T follicular helper cell (primary cell): ENCODE measurements around the gene GRM6.

Source experiments
- DNase-seq: peaks from one replicate; pipeline ENCODE4 v3.0.0-alpha.2; 2020; ENCODE audit warnings: low read depth
- total RNA-seq, 2 experiments: gene quantifications; one replicate each; lab custom pipeline; 2026; lab: John Stamatoyannopoulos, UW

Gene GRM6
- total RNA-seq = 0 reads per million in 2 experiments

GRCh38 chr5:178994580-178995340 lies at the start of gene GRM6:
Gene GRM6 (minus strand): TSS chr5:178995320. CDS start chr5:178994944, 376 bp downstream.
- no peak for DNase-seq

GRCh38 chr5:179044765-179045164 lies 49.6 kb upstream of the GRM6 start:
- DNase-seq = no peak

- DNase-seq = no peak
Observed at GRCh38 chr5:179033004-179033580, 38.0 kb upstream of the GRM6 start.

DNA sequence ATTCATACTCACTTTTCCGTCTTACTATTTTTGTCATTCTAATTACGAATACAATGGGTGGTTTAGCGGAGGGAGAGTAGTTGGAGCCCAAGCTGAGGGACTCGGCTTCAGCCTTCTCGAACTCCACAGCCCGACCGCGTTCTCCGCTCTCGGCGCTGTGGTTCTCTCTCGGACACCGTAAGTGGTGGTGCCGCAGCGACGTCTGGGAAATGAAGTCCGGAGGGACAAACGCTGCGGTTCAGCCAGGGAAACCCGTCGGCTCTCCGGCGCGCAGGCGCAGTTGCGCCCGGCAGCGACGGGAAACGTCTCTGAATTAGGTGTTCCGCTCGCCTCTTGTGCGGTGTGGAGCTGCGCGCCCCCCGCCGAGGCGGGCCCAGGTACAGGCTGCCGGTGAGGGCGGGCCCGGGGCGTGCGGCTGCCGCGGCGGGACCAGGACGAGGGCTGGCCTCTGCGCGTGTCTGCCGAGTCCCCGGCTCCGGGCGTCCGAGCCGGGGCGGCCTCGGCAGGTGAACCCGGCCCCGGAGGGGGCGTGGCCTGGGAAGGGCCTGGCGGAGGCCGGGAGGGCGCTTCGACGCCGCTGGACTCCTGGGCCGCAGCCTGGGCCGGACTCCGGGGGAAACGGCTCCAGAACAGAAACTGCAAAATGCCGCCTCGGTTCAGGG lies 28.5 kb upstream of the GRM6 start, which contains the start of gene ZNF879:
ZNF879 (plus strand) TSS at position 277 of the 662 bp plus-strand sequence. CDS start 1,201 bp downstream, outside the sequence.
- DNase-seq = peak; percentile 90

DNA sequence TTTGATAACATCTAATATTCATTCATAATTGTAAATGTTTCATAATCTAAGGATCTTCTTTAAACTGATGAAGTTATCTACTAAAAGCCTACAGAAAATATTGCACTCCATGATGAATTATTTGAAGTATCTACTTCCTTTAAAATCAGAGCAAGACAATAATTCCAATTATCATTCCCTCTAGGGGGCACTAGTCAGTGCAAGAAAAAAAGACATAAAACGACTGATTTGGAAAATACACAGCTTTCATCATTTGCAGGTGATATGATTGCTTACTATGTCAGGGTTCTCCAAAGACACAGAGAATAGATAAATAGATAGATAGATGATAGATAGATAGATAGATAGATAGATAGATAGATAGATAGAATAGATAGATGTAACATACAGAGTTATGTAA lies 13.5 kb upstream of the GRM6 start:
- no peak for DNase-seq

GRCh38 chr5:179006564-179006963 lies 11.4 kb upstream of the GRM6 start:
- DNase-seq = no peak

GRCh38 chr5:178998441-178998840 lies 3.3 kb upstream of the GRM6 start:
- no peak for DNase-seq

DNA sequence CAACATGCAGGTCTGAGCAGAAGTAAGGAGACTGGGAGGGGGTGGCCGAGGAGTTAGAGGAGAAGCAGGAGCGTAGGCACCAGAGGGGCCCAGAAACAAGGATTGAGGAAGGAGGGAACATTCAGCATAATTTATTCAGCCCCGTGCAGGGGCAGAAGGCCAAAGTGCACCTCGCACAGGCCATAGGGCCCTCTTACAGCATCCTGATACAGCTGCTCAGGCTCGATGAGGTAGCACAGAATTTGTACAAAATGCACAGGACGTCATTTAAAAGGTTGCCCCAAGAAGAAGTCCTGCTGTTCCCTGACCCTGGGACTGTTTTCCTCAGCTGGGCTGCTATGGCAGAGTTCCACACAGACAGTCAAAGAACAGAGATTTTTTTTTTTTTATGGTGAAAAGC lies 2.1 kb upstream of the GRM6 start:
- no peak for DNase-seq

- no peak for DNase-seq
Observed at GRCh38 chr5:178996156-178996555, 1.0 kb upstream of the GRM6 start.

DNA sequence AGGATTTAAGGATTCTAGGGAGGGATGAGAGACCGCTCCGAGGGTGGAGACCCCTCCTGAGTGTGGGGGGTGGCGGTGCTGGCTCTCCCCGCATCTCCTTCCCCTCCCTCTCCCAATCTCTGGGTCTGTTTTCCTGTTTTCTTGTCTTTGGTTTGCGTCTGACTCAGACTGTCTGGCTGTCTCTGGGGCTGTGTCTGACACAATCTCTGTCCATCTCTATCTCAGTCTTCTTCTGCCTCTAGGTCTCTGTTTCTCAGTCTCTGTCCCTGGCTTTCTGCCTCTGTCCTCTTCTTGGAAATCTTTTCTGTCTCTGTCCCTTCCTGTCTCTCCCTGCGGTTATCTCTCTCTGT lies 196 bp upstream of the GRM6 start:
- DNase-seq = no peak

GRCh38 chr5:178993955-178994579 lies 1.1 kb downstream of the GRM6 start:
- DNase-seq = no peak

GRCh38 chr5:178993236-178993765 lies 1.8 kb downstream of the GRM6 start:
- no peak for DNase-seq

DNA sequence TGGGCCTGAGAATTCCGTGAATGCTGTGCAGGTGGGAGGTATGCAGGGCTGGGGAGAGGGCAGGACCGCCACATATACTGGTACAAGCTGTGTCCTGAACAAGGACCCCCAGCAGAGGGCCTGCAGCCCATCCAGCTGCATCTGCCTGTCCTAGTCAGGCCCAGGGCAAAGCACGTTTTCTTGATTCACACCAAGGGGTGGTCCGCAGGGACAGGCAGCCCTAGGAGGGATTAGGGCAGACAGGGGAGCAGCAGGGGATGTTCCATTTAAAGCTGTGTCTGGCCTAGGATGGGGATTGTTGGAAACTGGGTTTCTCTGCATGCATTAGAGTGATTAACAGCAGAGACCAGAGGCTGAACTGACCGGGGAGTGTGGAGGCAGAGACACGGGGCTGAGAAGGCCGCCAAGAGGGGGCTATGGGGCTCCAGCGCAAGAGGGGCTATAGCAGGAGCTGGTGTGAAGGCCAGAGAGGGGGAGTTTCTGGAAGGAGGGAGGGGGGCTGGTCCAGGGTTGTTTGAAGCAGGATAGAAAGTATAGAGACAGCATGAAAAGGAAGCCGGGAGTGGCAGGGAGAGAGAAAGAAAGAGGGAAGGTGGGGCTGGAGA lies 2.7 kb downstream of the GRM6 start:
- DNase-seq = no peak

- DNase-seq = no peak
Observed at GRCh38 chr5:178991190-178992145, 3.7 kb downstream of the GRM6 start.

- no peak for DNase-seq
Observed at GRCh38 chr5:178990491-178990890, 4.6 kb downstream of the GRM6 start.

- DNase-seq = no peak
Observed at GRCh38 chr5:178989311-178989710, 5.8 kb downstream of the GRM6 start.

- no peak for DNase-seq
Observed at GRCh38 chr5:178988436-178989220, 6.5 kb downstream of the GRM6 start.

DNA sequence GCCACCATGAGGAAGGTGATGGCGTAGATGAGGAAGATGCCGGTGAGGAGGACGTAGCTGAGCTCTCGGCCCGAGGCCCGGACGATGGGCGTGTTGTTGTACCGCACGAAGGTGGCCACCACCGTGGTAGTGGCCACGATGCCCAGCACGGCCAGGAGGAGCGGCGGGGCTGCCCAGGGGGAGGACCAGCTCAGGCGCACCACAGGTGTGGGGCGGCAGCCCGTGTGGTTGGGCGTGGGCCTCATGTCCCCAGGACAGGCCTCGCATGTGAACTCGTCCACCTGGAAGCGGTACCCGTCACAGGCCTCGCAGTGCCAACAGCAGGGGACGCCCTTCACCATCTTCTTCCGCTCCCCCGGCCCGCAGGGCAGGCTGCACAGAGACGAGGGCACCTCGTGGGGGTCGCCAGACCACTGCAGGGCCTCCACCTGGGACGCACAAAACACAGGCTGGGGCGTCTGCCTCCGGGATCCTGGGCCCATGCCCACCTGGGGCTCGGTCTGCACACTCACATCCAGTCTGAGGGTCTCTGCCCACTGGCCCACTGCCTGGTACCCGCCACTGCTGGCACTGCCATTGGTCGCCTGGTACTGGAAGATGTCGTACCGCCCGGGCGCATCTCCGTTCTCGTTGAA lies 8.7 kb downstream of the GRM6 start:
- no peak for DNase-seq
